Measurements from ENCODE around the gene MCRS1. TPM values are rescaled to one million over a fixed set of nuclear protein-coding genes. Genes with fewer than 3 reads are reported as not detected.

The MCRS1 gene
- total RNA-seq, 2 donors from 2014 or later, result 97.5 to 98.9 TPM

DNA sequence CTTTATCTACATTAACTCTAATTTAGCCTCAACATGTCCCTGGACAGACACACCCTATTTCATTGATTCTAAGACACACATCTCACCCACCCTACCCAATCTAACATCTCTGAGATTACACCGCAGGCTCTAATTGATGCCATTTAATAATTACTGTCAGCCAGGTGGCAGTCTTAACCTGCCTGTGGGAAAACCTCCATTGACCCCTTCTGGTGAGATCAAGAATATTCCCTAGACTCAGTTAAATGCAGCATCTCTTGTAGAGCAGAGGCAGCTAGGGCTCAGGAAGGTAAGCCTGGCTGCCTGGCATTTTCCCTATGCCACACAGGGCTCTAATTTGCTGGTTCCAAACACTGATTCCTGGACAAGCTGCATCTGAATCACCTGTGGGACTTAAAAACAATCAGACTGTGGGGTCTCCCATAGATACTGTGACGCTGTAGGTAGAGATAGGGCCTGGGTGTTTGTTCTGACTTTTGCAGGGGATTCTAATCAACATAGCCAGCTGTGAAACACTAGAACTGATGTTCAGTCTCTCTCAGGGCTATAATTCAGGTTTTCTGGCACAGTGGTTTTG, 14.3 kb downstream of the MCRS1 start:
- no peaks in the 10 kb centered on the region for H3K9me3 Mint-ChIP-seq
- Histone ChIP-seq H3K4me1 (ENCODE audit: control insufficient read depth, insufficient read depth, low read length) (peaks cover 7% of the 10 kb centered on the region), H3K27me3 (ENCODE audit: control insufficient read depth, insufficient read depth, low read length, poor library complexity, severe bottlenecking) (peaks cover 9% of the 10 kb centered on the region), H3K36me3 (ENCODE audit: control insufficient read depth, insufficient read depth, low read length) (peaks cover 17% of the 10 kb centered on the region), H3K4me3 (ENCODE audit: low read length) (no peak overlapping the region), H3K9me3 (ENCODE audit: control insufficient read depth, low read length) (no peaks in the 10 kb centered on the region), H3K27ac (ENCODE audit: low read depth, low read length) (no peak overlapping the region), H3K9ac (ENCODE audit: extremely low read depth, low read length, poor library complexity, severe bottlenecking) (no peak overlapping the region)
- peaks cover 5% of the 10 kb centered on the region for H3K36me3 Mint-ChIP-seq (ENCODE audit: low read depth)
- DNase-seq, result peak; percentile 70
- peaks cover 34% of the 10 kb centered on the region for H3K27me3 Mint-ChIP-seq (ENCODE audit: insufficient read depth)
- TF ChIP-seq, protein P1, sequence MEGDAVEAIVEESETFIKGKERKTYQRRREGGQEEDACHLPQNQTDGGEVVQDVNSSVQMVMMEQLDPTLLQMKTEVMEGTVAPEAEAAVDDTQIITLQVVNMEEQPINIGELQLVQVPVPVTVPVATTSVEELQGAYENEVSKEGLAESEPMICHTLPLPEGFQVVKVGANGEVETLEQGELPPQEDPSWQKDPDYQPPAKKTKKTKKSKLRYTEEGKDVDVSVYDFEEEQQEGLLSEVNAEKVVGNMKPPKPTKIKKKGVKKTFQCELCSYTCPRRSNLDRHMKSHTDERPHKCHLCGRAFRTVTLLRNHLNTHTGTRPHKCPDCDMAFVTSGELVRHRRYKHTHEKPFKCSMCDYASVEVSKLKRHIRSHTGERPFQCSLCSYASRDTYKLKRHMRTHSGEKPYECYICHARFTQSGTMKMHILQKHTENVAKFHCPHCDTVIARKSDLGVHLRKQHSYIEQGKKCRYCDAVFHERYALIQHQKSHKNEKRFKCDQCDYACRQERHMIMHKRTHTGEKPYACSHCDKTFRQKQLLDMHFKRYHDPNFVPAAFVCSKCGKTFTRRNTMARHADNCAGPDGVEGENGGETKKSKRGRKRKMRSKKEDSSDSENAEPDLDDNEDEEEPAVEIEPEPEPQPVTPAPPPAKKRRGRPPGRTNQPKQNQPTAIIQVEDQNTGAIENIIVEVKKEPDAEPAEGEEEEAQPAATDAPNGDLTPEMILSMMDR (conservative IDR thresholded peaks at IDR 0.05), result peak; percentile 85
- WGBS, 2 experiments (ENCODE audit: insufficient coverage in 1 of 2, insufficient read length in 1 of 2), result 58 to 71% methylated on average over 2 of the region's 2 CpGs
- H3K4me3 Mint-ChIP-seq, result no peak overlapping the region
- no peak overlapping the region for H3K27ac Mint-ChIP-seq
- H3K4me1 Mint-ChIP-seq, result peaks cover 23% of the 10 kb centered on the region

DNA sequence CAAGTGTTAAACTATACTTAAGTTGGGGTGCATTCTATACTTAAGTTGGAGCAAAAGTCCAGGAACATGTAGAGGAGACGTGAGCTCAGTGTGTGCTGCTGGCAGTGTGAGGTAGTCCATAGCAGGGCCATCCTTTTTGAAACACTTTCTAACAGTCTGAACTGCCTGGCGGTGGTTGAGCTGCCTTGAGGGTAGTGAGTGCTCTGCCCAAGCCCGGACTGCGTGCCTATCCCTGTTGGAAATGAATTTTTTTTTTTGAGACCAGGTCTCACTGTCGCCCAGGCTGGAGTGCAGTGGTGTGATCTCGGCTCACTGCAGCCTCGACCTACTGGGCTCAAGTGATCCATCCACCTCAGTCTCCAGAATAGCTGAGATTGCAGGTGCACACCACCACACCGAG, 15.0 kb downstream of the MCRS1 start:
- Histone ChIP-seq H3K9ac (ENCODE audit: extremely low read depth, low read length, poor library complexity, severe bottlenecking) (no peak overlapping the region), H3K36me3 (ENCODE audit: control insufficient read depth, insufficient read depth, low read length) (peaks cover 13% of the 10 kb centered on the region), H3K9me3 (ENCODE audit: control insufficient read depth, low read length) (no peaks in the 10 kb centered on the region), H3K27me3 (ENCODE audit: control insufficient read depth, insufficient read depth, low read length, poor library complexity, severe bottlenecking) (peaks cover 16% of the 10 kb centered on the region), H3K4me1 (ENCODE audit: control insufficient read depth, insufficient read depth, low read length) (peaks cover 7% of the 10 kb centered on the region), H3K27ac (ENCODE audit: low read depth, low read length) (no peak overlapping the region), H3K4me3 (ENCODE audit: low read length) (no peak overlapping the region)
- Mint-ChIP-seq H3K27ac (no peak overlapping the region), H3K9me3 (no peaks in the 10 kb centered on the region), H3K4me1 (peaks cover 24% of the 10 kb centered on the region), H3K4me3 (no peak overlapping the region), H3K27me3 (ENCODE audit: insufficient read depth) (peaks cover 41% of the 10 kb centered on the region), H3K36me3 (ENCODE audit: low read depth) (no peaks in the 10 kb centered on the region)
- TF ChIP-seq, protein P1 (conservative IDR thresholded peaks at IDR 0.05), result no peak
- WGBS, 2 experiments (ENCODE audit: insufficient coverage in 1 of 2, insufficient read length in 1 of 2), result 86 to 88% methylated on average over 8 of the region's 8 CpGs
- no peak for DNase-seq

DNA sequence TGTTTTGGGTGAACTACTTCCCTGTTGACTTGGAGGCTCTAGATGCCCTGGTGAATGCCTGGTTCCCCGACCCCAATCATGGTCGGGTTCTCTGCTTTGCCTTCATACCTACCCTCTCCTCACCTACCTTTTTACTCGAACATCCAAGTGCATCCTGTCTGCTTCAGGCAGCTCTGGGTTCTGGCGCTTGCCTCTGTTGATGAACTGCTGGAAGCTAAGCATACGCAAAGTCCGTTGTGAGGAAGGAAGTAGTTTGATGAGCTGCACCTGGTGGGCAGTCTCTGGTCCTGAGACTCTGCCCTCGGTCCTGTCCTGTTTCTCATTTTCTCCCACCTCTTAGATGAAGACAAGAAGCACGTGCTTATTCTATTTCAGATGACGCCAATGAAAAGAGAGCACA, 15.5 kb downstream of the MCRS1 start:
- H3K4me3 ChIP-seq (ENCODE audit: low read length), result no peak overlapping the region
- H3K27ac Mint-ChIP-seq, result no peak overlapping the region
- H3K36me3 Mint-ChIP-seq (ENCODE audit: low read depth), result no peaks in the 10 kb centered on the region
- no peak overlapping the region for H3K4me3 Mint-ChIP-seq
- H3K9me3 ChIP-seq (ENCODE audit: control insufficient read depth, low read length), result no peaks in the 10 kb centered on the region
- no peak overlapping the region for H3K9ac ChIP-seq (ENCODE audit: extremely low read depth, low read length, poor library complexity, severe bottlenecking)
- peaks cover 7% of the 10 kb centered on the region for H3K4me1 ChIP-seq (ENCODE audit: control insufficient read depth, insufficient read depth, low read length)
- H3K27ac ChIP-seq (ENCODE audit: low read depth, low read length), result no peak overlapping the region
- 88% methylated on average over 9 of the region's 9 CpGs for WGBS, 2 experiments (ENCODE audit: insufficient coverage in 1 of 2, insufficient read length in 1 of 2)
- TF ChIP-seq, protein P1 (conservative IDR thresholded peaks at IDR 0.05), result no peak
- peaks cover 24% of the 10 kb centered on the region for H3K4me1 Mint-ChIP-seq
- H3K9me3 Mint-ChIP-seq, result no peaks in the 10 kb centered on the region
- H3K36me3 ChIP-seq (ENCODE audit: control insufficient read depth, insufficient read depth, low read length), result peaks cover 13% of the 10 kb centered on the region
- H3K27me3 Mint-ChIP-seq (ENCODE audit: insufficient read depth), result peaks cover 46% of the 10 kb centered on the region
- no peak for DNase-seq
- peaks cover 21% of the 10 kb centered on the region for H3K27me3 ChIP-seq (ENCODE audit: control insufficient read depth, insufficient read depth, low read length, poor library complexity, severe bottlenecking)
